ENCODE data around the gene SSR2.

The SSR2 gene

GRCh38 chr1:156006666-156007376, 13.9 kb downstream of the SSR2 start:
- Histone ChIP-seq H3K9me3 (ENCODE audit: low read depth, low read length) (no peaks in the 10 kb centered on the region), H3K4me3 (no peak overlapping the region), H3K36me3 (ENCODE audit: insufficient read depth, low read length) (peaks cover 27% of the 10 kb centered on the region), H3K9ac (ENCODE audit: insufficient read length) (no peak overlapping the region), H3K27ac (no peak overlapping the region)
- TF ChIP-seq POLR2AphosphoS5 (IDR thresholded peaks at IDR 0.05; ENCODE audit: borderline replicate concordance, low read depth, low read length) (no peak), EZH2 (IDR thresholded peaks at IDR 0.05) (no peak), FOXP2 (optimal IDR thresholded peaks at IDR 0.05; ENCODE audit: control extremely low read depth, extremely low read length, insufficient read depth) (no peak)
- no peak for DNase-seq (ENCODE audit: low read depth, low spot score)

- no peak for TF ChIP-seq POLR2AphosphoS5 (IDR thresholded peaks at IDR 0.05; ENCODE audit: borderline replicate concordance, low read depth, low read length)
- TF ChIP-seq EZH2 (IDR thresholded peaks at IDR 0.05): no peak
- TF ChIP-seq FOXP2 (optimal IDR thresholded peaks at IDR 0.05; ENCODE audit: control extremely low read depth, extremely low read length, insufficient read depth): no peak
Observed at GRCh38 chr1:156004843-156005584, 15.7 kb downstream of the SSR2 start.

GRCh38 chr1:156003923-156004188, 16.9 kb downstream of the SSR2 start:
- DNase-seq (ENCODE audit: low read depth, low spot score): no peak
- no peak overlapping the region for H3K4me3 ChIP-seq
- TF ChIP-seq POLR2AphosphoS5 (IDR thresholded peaks at IDR 0.05; ENCODE audit: borderline replicate concordance, low read depth, low read length) (no peak), EZH2 (IDR thresholded peaks at IDR 0.05) (no peak), FOXP2 (optimal IDR thresholded peaks at IDR 0.05; ENCODE audit: control extremely low read depth, extremely low read length, insufficient read depth) (no peak)
- no peaks in the 10 kb centered on the region for H3K9me3 ChIP-seq (ENCODE audit: low read depth, low read length)
- peaks cover 4% of the 10 kb centered on the region for H3K36me3 ChIP-seq (ENCODE audit: insufficient read depth, low read length)
- H3K9ac ChIP-seq (ENCODE audit: insufficient read length): no peak overlapping the region
- H3K27ac ChIP-seq: no peak overlapping the region

More at GRCh38 chr1:156004843-156005584, 15.7 kb downstream of the SSR2 start:
- no peak overlapping the region for H3K4me3 ChIP-seq
- no peak for DNase-seq (ENCODE audit: low read depth, low spot score)
- peaks cover 12% of the 10 kb centered on the region for H3K36me3 ChIP-seq (ENCODE audit: insufficient read depth, low read length)
- no peak overlapping the region for H3K9ac ChIP-seq (ENCODE audit: insufficient read length)
- no peak overlapping the region for H3K27ac ChIP-seq
- H3K9me3 ChIP-seq (ENCODE audit: low read depth, low read length): no peaks in the 10 kb centered on the region

GRCh38 chr1:156002188-156002911, 18.4 kb downstream of the SSR2 start:
- Histone ChIP-seq H3K36me3 (ENCODE audit: insufficient read depth, low read length) (no peaks in the 10 kb centered on the region), H3K27ac (no peak overlapping the region), H3K9ac (ENCODE audit: insufficient read length) (no peak overlapping the region), H3K4me3 (no peak overlapping the region), H3K9me3 (ENCODE audit: low read depth, low read length) (no peaks in the 10 kb centered on the region)
- DNase-seq (ENCODE audit: low read depth, low spot score): no peak
- TF ChIP-seq FOXP2 (optimal IDR thresholded peaks at IDR 0.05; ENCODE audit: control extremely low read depth, extremely low read length, insufficient read depth) (no peak), EZH2 (IDR thresholded peaks at IDR 0.05) (no peak), POLR2AphosphoS5 (IDR thresholded peaks at IDR 0.05; ENCODE audit: borderline replicate concordance, low read depth, low read length) (no peak)

- DNase-seq (ENCODE audit: low read depth, low spot score): no peak
- H3K9me3 ChIP-seq (ENCODE audit: low read depth, low read length): no peaks in the 10 kb centered on the region
- no peak overlapping the region for H3K27ac ChIP-seq
- H3K9ac ChIP-seq (ENCODE audit: insufficient read length): no peak overlapping the region
- no peak overlapping the region for H3K4me3 ChIP-seq
- H3K36me3 ChIP-seq (ENCODE audit: insufficient read depth, low read length): no peaks in the 10 kb centered on the region
- TF ChIP-seq EZH2 (IDR thresholded peaks at IDR 0.05): no peak
- no peak for TF ChIP-seq FOXP2 (optimal IDR thresholded peaks at IDR 0.05; ENCODE audit: control extremely low read depth, extremely low read length, insufficient read depth)
- TF ChIP-seq POLR2AphosphoS5 (IDR thresholded peaks at IDR 0.05; ENCODE audit: borderline replicate concordance, low read depth, low read length): no peak
Observed at GRCh38 chr1:156001662-156002171, 19.0 kb downstream of the SSR2 start.

GRCh38 chr1:156001021-156001661, 19.6 kb downstream of the SSR2 start:
- H3K9me3 ChIP-seq (ENCODE audit: low read depth, low read length): no peaks in the 10 kb centered on the region
- peak overlapping the region; percentile 6; the same call in 1 of the 2 replicates for H3K27ac ChIP-seq
- TF ChIP-seq FOXP2 (optimal IDR thresholded peaks at IDR 0.05; ENCODE audit: control extremely low read depth, extremely low read length, insufficient read depth) (no peak), EZH2 (IDR thresholded peaks at IDR 0.05) (no peak), POLR2AphosphoS5 (IDR thresholded peaks at IDR 0.05; ENCODE audit: borderline replicate concordance, low read depth, low read length) (no peak)
- H3K36me3 ChIP-seq (ENCODE audit: insufficient read depth, low read length): no peaks in the 10 kb centered on the region
- no peak overlapping the region for H3K4me3 ChIP-seq
- no peak for DNase-seq (ENCODE audit: low read depth, low spot score)
- no peak overlapping the region for H3K9ac ChIP-seq (ENCODE audit: insufficient read length)

- peak; percentile 83 for DNase-seq (ENCODE audit: low read depth, low spot score)
Observed at GRCh38 chr1:155999964-156000363, 20.8 kb downstream of the SSR2 start.

More at GRCh38 chr1:155999964-156000363, 20.8 kb downstream of the SSR2 start:
- Histone ChIP-seq H3K9me3 (ENCODE audit: low read depth, low read length) (no peaks in the 10 kb centered on the region), H3K36me3 (ENCODE audit: insufficient read depth, low read length) (no peaks in the 10 kb centered on the region), H3K9ac (ENCODE audit: insufficient read length) (peak overlapping the region; percentile 24), H3K4me3 (peak overlapping the region; percentile 51; the same call in 1 of the 2 replicates), H3K27ac (peak overlapping the region; percentile 95)
- TF ChIP-seq FOXP2 (optimal IDR thresholded peaks at IDR 0.05; ENCODE audit: control extremely low read depth, extremely low read length, insufficient read depth) (no peak), POLR2AphosphoS5 (IDR thresholded peaks at IDR 0.05; ENCODE audit: borderline replicate concordance, low read depth, low read length) (no peak), EZH2 (IDR thresholded peaks at IDR 0.05) (no peak)

Data from SK-N-MC (cell line).